ENCODE measurements around the gene CFAP92.

Gene CFAP92

GRCh38 chr3:129005526-129006303, 11.8 kb upstream of the CFAP92 start:
- no peak for DNase-seq

- DNase-seq, result no peak
Observed at GRCh38 chr3:129004639-129005295, 10.9 kb upstream of the CFAP92 start.

- no peak for DNase-seq
Observed at GRCh38 chr3:129003578-129004112, 9.8 kb upstream of the CFAP92 start.

DNA sequence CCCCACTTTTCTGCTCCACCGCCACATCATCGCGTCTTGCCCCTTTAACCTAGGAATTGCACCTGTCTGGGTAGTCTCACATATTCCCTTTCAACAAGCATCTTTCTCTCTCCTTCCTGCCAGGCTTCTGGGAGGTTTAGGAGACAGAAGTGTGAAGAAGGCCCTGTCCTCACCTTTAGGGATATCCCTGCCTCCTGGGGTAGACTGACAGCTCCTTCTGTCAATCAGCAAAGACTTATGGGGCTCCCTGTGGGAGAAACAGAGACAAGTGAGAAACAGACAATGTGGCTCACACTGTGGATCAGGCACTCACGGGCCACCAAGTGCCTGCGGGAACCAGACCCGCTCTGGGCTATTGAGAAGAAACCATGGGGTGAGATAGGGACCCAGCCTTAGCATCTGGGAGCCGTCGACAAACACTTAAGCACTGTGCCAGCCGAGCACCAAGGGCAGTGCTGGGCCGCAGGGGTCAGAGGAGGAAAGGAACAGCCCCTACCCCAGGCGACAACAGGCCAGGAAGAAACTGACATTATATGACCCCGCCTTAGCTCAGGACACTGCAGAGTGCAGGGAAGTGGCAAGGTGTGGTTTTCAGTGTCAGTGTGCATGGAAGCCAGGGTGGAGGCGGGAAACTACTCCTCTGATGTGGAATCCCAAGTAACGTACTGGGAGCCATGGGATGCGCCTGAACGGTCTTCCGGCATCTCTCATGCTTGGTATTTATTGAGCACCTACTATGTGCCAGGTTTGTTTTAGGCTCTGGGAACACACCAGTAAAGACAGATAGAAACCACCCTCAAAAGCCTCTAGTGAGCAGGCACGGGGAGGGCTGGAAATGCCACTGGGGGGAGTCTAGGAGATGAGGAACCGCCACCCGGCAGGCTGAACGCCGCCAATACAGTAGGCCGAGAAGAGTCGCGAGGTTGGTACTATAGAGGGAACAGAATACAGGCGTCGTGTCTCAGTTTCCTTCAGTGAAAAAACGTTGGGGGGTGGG, 9.0 kb upstream of the CFAP92 start:
- no peak for DNase-seq

- no peak for DNase-seq
Observed at GRCh38 chr3:129001806-129002572, 8.1 kb upstream of the CFAP92 start.

DNA sequence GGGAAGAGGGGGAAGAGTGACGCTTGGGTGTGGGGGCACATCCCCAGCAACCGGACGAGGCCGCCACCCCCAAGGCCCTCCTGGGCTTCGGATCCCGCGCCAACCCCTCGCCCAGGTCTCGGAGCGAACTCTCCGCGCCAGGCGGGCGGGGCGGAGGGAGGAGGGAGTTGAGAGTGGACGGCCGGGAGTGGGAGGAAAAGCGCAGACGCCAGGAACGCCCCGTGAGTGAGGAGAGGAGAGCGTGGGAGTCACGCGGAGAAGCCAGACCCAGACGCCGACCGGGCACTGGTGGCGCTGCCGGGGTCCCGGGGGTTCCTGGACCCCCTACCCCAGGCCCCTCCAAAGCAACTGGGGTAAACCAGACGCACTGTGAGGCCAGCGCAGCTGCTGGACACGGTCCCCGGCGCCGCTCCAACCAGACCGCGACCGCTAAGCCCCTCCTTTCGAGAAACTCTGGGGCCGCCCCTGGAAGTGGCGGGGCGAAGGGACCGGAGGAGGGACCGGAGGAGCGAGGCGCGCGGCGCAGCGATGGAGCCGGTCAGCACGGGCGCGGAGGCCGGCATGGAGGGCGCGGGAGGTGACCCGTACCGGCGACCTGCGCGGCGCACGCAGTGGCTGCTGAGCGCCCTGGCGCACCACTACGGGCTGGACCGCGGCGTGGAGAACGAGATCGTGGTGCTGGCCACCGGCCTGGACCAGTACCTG, 7.4 kb upstream of the CFAP92 start, which contains the start of gene EFCC1:
Gene EFCC1, plus strand, starts transcription at position 204 of the 705 bp plus-strand sequence. Its CDS starts 325 bp downstream, at position 529.
- no peak for DNase-seq

DNA sequence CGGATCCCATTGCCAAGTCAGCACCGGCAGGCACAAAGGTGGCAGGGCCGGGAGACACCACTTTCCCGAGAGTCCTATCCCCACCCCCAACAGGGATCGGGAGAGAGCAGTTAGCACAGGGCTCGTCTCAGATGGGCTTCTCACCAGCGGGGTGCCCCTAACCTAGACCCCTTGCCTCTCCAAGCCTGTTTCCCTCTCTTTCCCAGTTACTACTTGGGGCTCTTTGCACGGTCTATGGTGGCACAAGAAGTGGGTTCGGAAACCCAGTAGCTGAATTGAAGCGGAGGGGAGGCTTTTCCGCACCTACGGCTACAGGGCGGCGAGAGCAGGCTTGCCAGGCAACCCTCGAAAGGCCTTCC, 6.8 kb upstream of the CFAP92 start:
- DNase-seq, result no peak

GRCh38 chr3:128999102-128999501, 5.2 kb upstream of the CFAP92 start:
- DNase-seq, result no peak

- no peak for DNase-seq
Observed at GRCh38 chr3:128998561-128998960, 4.7 kb upstream of the CFAP92 start.

DNA sequence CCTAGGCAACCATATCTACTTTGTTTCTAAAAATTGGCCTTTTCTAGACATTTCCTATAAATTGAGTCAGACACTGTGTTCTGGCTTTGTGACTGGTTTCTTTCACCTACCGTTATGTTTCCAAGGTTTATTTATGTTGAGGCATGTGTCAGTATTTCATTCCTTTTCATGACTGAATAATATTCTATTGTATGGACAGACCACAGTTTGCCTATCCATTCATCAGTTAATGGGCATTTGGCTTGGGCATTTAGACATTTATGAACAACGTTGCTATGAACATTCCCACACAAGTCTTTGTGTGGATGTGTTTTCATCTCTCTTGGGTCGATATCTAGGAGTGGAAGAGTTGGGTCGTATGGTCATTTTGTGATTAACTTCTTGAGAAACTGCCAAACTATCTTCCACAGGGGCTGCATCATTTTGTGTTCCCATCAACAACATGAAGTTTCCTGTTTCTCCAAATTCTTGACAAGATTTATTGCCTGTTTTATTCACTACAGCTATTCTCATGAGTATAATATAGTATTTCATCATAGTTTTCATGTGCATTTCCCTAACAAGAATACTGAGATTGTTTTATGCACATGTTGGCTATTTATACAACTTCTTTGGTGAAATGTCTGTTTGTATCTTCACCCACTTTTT, 3.7 kb upstream of the CFAP92 start:
- no peak for DNase-seq

DNA sequence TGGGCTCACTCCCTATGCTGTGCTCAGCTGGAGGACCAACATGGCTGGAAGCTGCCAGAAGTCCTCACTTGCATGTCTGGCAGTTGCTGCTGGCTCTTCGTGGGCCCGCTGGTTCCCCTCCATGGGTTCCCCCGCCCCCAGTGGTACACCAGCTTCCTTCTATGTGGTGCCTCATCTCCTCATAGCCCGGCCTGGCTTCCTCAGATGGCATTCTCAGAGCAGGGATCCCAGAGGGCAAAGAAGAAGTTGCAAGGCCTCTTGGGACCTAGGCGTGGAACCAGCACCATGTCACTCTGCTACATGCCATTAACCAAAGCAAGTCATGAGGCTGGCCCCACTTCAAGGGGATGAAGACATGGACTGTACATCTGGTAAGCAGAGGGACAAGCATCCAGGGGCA, 2.9 kb upstream of the CFAP92 start:
- DNase-seq, result no peak

DNA sequence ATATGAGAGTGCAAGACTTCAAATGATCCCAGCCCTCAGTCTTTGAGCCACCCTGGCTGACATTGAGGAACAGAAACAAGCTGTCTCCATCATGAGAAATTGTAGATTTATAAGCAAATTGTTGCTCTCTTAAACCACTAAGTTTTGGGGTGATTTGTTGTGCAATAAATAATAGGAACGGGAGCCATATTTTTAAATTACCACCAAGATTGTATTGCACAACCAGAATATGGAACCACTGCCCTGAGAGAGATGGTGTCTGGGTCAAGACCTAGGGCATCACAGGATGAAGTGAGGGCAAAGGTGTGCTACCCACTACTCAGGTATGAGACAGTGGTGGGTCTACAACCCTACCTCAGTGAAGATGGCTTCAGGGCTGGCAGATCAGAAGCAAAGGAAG, 2.3 kb upstream of the CFAP92 start:
- DNase-seq, result no peak

DNA sequence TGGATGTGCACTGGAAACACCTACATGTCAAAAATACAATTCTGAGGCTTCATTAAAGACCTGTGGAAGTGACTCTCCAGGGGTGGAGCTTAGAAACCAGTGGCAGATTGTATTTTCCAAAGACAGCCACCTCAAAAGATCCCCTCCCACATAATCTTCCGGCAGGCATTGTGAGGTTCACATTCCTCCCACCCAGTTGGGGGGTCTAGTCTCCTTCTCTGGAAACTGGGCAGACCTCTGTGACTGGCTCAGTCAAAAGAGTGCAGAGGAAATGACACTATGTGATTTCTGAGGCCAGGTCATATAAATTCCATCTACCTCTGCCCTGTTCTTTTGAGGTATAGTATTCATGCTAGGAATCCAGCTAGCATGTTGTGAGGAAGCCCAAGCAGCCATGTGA, 1.9 kb upstream of the CFAP92 start:
- DNase-seq, result no peak

- DNase-seq, result no peak
Observed at GRCh38 chr3:128994581-128995546, 988 bp upstream of the CFAP92 start.

- no peak for DNase-seq
Observed at GRCh38 chr3:128994173-128994512, 267 bp upstream of the CFAP92 start.

DNA sequence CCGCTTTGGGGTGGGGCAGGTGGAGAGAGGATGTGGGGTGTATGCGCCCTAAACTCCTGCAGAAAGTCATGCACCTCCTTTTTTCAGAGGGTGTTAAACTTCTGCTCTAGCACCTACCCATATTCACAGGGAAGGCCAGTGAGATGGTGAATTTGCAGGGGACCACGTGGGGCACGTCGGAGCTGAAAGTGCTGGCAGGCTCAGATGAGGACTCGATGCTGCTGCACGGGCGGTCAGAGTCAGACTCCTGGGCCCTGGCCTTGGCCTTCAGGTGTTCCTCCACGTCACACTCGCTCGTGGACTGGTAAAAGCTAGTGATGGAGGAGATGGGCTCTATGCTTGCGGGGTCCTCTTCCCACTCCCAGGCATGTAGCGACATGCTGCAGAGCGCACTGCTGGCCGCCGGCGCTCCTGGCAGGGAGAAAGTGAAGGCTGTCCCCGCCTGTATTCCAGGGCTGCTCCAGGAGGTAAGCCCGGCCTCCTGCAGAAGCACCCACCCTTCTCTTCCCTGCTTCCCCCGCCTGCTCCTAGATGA, 883 bp downstream of the CFAP92 start:
- DNase-seq, result no peak

- no peak for DNase-seq
Observed at GRCh38 chr3:128991355-128991895, 2.5 kb downstream of the CFAP92 start.

DNA sequence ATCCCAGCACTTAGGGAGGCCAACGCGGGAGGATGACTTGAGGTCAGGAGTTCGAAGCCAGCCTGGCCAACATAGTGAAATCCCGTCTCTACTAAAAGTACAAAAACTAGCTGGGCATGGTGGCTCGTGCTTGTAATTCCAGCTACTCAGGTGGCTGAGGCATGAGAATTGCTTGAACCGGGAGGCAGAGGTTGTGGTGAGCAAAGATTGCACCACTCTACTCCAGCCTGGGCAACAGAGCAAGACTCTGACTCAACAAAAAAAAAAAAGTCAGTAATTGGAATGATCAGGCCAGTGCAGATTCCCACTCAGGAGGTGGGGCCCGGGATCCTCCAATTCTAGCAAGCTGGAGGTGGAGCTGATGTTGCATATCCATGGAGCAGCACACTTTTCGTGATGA, 5.6 kb downstream of the CFAP92 start:
- no peak for DNase-seq

Measured in kidney glomerular epithelial cell (primary cell).